ENCODE data around the gene TRIM4. TPM values are rescaled to one million over a fixed set of nuclear protein-coding genes. Genes with fewer than 3 reads are reported as not detected.
A peak's percentile ranks its signal among the peaks of the same experiment; 100 is the strongest.

Gene TRIM4
- total and polyA plus RNA-seq, 2 experiments from 2014 or later: 5.5 to 13.7 TPM

DNA sequence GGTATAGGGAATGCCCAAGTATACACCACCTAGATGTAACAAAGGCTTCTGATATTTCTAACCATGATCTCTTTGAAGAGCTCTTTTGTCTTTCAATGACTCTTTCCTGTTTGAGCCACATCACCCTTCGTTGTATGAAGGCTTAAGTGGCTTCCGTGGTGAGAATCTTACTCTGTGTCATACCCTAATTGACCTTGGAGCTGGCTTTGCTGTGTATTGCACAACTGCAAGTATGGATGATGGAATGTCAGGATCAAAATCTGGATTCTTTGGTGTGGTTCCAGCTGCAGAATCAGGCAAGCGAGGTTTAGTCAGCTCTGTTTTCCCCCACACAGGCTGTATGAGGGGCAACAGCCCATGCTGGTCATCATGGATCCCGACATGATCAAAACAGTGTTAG is 75.5 kb downstream of the TRIM4 start (continued):
- no peak for TF ChIP-seq ETS1 (IDR thresholded peaks at IDR 0.05)

DNA sequence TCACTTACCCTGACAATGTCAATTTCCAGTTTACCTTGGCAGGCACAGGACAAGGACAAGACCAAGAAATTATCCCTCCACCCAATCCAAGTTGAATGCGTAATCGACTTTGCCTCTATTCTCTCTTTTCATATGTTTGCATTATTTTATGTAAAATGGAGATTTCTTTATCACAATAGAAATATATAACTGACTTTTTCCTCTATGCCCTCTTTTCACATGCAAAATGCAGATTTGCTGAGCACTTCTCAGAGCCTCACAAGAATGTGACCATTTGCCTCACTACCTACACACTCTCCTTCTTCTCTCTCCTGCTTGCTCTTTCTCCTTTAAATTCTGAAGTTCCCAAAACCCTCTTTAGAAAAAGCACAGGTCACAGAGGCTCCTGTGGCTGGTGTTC is 76.4 kb downstream of the TRIM4 start:
- no peak for TF ChIP-seq EZH2 (IDR thresholded peaks at IDR 0.05; ENCODE audit: low read depth, unreplicated experiment)
- no peak for TF ChIP-seq REST (IDR thresholded peaks at IDR 0.05; ENCODE audit: unreplicated experiment)
- no peak for TF ChIP-seq ZNF462 (CRISPR knock-in tag; IDR thresholded peaks at IDR 0.05)

More for the DNA sequence above, 76.4 kb downstream of the TRIM4 start:
- ATAC-seq (no peak), DNase-seq (ENCODE audit: low spot score) (no peak)
- Mint-ChIP-seq H3K27me3 (ENCODE audit: insufficient read depth, low read depth, poor library complexity) (peaks cover 5% of the 10 kb centered on the region), H3K4me1 (peaks cover 54% of the 10 kb centered on the region), H3K36me3 (ENCODE audit: low read depth) (no peaks in the 10 kb centered on the region), H3K9me3 (no peaks in the 10 kb centered on the region), H3K27ac (peak overlapping the region; percentile 86), H3K4me3 (peak overlapping the region; percentile 13; the same call in 1 of the 3 replicates)
- no peaks in the 10 kb centered on the region for H3K9me2 ChIP-seq (ENCODE audit: insufficient read depth)
- no peaks in the 10 kb centered on the region for H3F3A ChIP-seq (replicated peaks; ENCODE audit: low read depth)
- H4K20me1 ChIP-seq (replicated peaks; ENCODE audit: insufficient read depth): no peaks in the 10 kb centered on the region
- no peaks in the 10 kb centered on the region for H3K79me2 ChIP-seq (replicated peaks; ENCODE audit: insufficient read depth)
- H3K27ac ChIP-seq (ENCODE audit: low read depth): peak overlapping the region; percentile 72
- H3K36me3 ChIP-seq (ENCODE audit: insufficient read depth): no peaks in the 10 kb centered on the region
- peak overlapping the region; percentile 56 for H3K4me2 ChIP-seq
- no peak overlapping the region for H2AFZ ChIP-seq
- H3K4me1 ChIP-seq (ENCODE audit: insufficient read depth): peaks cover 55% of the 10 kb centered on the region
- no peaks in the 10 kb centered on the region for H3K27me3 ChIP-seq (ENCODE audit: insufficient read depth)
- H3K4me3 ChIP-seq: no peak overlapping the region

Small RNAs within 50 kb of the gene (small RNA-seq; reads per million reads assigned to genes)
- gene AC011904.1 (ENCODE audit: low replicate concordance) (not detected), gene CYP3A52P (ENCODE audit: low replicate concordance) (not detected), gene RF00019 (ENCODE audit: low replicate concordance) (not detected), gene RF00561 (ENCODE audit: low replicate concordance) (not detected)

Other genes starting within 250 kb of the TRIM4 start
- not detected in 2 replicates for gene CYP3A5, start 239.5 kb downstream of the TRIM4 start, total RNA-seq (2014; rRNA removed; shearing (Covaris generic))
- gene CYP3A5, start 239.5 kb downstream of the TRIM4 start, polyA plus RNA-seq (2016; fragmentation: Nextera tagmentation; extraction: Ambion mirVana): 1.1 and 1.2 TPM in 2 replicates
- not detected in 2 replicates for gene CYP3A7, start 184.3 kb downstream of the TRIM4 start, total RNA-seq (2014; rRNA removed; shearing (Covaris generic))
- 0.12 and 0.19 TPM in 2 replicates for gene CYP3A7, start 184.3 kb downstream of the TRIM4 start, polyA plus RNA-seq (2016; fragmentation: Nextera tagmentation; extraction: Ambion mirVana)
- not detected in 2 replicates for gene CYP3A4, start 135.3 kb downstream of the TRIM4 start, total RNA-seq (2014; rRNA removed; shearing (Covaris generic))
- not detected in 2 replicates for gene CYP3A4, start 135.3 kb downstream of the TRIM4 start, polyA plus RNA-seq (2016; fragmentation: Nextera tagmentation; extraction: Ambion mirVana)
- not detected in 2 replicates for gene CYP3A43, start 91.5 kb downstream of the TRIM4 start, total RNA-seq (2014; rRNA removed; shearing (Covaris generic))
- 0.17 TPM in 1 of 2 replicates, not detected in the other for gene CYP3A43, start 91.5 kb downstream of the TRIM4 start, polyA plus RNA-seq (2016; fragmentation: Nextera tagmentation; extraction: Ambion mirVana)
- gene OR2AE1, start 42.5 kb downstream of the TRIM4 start, total RNA-seq (2014; rRNA removed; shearing (Covaris generic)): not detected in 2 replicates
- not detected in 2 replicates for gene OR2AE1, start 42.5 kb downstream of the TRIM4 start, polyA plus RNA-seq (2016; fragmentation: Nextera tagmentation; extraction: Ambion mirVana)
- gene GJC3, start 10.1 kb upstream of the TRIM4 start, total RNA-seq (2014; rRNA removed; shearing (Covaris generic)): 0.23 and 0.56 TPM in 2 replicates
- 3.1 and 3.8 TPM in 2 replicates for gene GJC3, start 10.1 kb upstream of the TRIM4 start, polyA plus RNA-seq (2016; fragmentation: Nextera tagmentation; extraction: Ambion mirVana)
- gene AZGP1, start 56.5 kb upstream of the TRIM4 start, total RNA-seq (2014; rRNA removed; shearing (Covaris generic)): 0.17 TPM in 1 of 2 replicates, not detected in the other
- gene AZGP1, start 56.5 kb upstream of the TRIM4 start, polyA plus RNA-seq (2016; fragmentation: Nextera tagmentation; extraction: Ambion mirVana): 1.3 TPM in 1 of 2 replicates, not detected in the other
- 14.5 and 19.4 TPM in 2 replicates for gene ZKSCAN1, start 96.1 kb upstream of the TRIM4 start, total RNA-seq (2014; rRNA removed; shearing (Covaris generic))
- 9.8 and 11.8 TPM in 2 replicates for gene ZKSCAN1, start 96.1 kb upstream of the TRIM4 start, polyA plus RNA-seq (2016; fragmentation: Nextera tagmentation; extraction: Ambion mirVana)
- gene ZSCAN21, start 130.2 kb upstream of the TRIM4 start, total RNA-seq (2014; rRNA removed; shearing (Covaris generic)): 21.8 and 24.8 TPM in 2 replicates
- gene ZSCAN21, start 130.2 kb upstream of the TRIM4 start, polyA plus RNA-seq (2016; fragmentation: Nextera tagmentation; extraction: Ambion mirVana): 15.4 and 15.7 TPM in 2 replicates
- 40.8 and 48.9 TPM in 2 replicates for gene ZNF3, start 162.2 kb upstream of the TRIM4 start, total RNA-seq (2014; rRNA removed; shearing (Covaris generic))
- 22.6 and 23.4 TPM in 2 replicates for gene ZNF3, start 162.2 kb upstream of the TRIM4 start, polyA plus RNA-seq (2016; fragmentation: Nextera tagmentation; extraction: Ambion mirVana)
- gene COPS6, start 169.4 kb upstream of the TRIM4 start, total RNA-seq (2014; rRNA removed; shearing (Covaris generic)): 89.8 and 104 TPM in 2 replicates
- 191 and 198 TPM in 2 replicates for gene COPS6, start 169.4 kb upstream of the TRIM4 start, polyA plus RNA-seq (2016; fragmentation: Nextera tagmentation; extraction: Ambion mirVana)
- gene MCM7, start 181.9 kb upstream of the TRIM4 start, total RNA-seq (2014; rRNA removed; shearing (Covaris generic)): 285 TPM in 2 replicates
- 140 and 144 TPM in 2 replicates for gene MCM7, start 181.9 kb upstream of the TRIM4 start, polyA plus RNA-seq (2016; fragmentation: Nextera tagmentation; extraction: Ambion mirVana)
- 12.2 and 13.3 TPM in 2 replicates for gene AP4M1, start 182.1 kb upstream of the TRIM4 start, total RNA-seq (2014; rRNA removed; shearing (Covaris generic))
- 9.5 and 14.4 TPM in 2 replicates for gene AP4M1, start 182.1 kb upstream of the TRIM4 start, polyA plus RNA-seq (2016; fragmentation: Nextera tagmentation; extraction: Ambion mirVana)
- 125 and 141 TPM in 2 replicates for gene TAF6, start 199.8 kb upstream of the TRIM4 start, total RNA-seq (2014; rRNA removed; shearing (Covaris generic))
- gene TAF6, start 199.8 kb upstream of the TRIM4 start, polyA plus RNA-seq (2016; fragmentation: Nextera tagmentation; extraction: Ambion mirVana): 54.9 and 56.3 TPM in 2 replicates
- 11.3 and 12.0 TPM in 2 replicates for gene CNPY4, start 200.1 kb upstream of the TRIM4 start, total RNA-seq (2014; rRNA removed; shearing (Covaris generic))
- 10.7 and 11.1 TPM in 2 replicates for gene CNPY4, start 200.1 kb upstream of the TRIM4 start, polyA plus RNA-seq (2016; fragmentation: Nextera tagmentation; extraction: Ambion mirVana)
- 5.0 and 5.7 TPM in 2 replicates for gene MBLAC1, start 207.4 kb upstream of the TRIM4 start, total RNA-seq (2014; rRNA removed; shearing (Covaris generic))
- gene MBLAC1, start 207.4 kb upstream of the TRIM4 start, polyA plus RNA-seq (2016; fragmentation: Nextera tagmentation; extraction: Ambion mirVana): 2.4 and 2.7 TPM in 2 replicates
- gene LAMTOR4, start 229.4 kb upstream of the TRIM4 start, total RNA-seq (2014; rRNA removed; shearing (Covaris generic)): 138 and 145 TPM in 2 replicates
- gene LAMTOR4, start 229.4 kb upstream of the TRIM4 start, polyA plus RNA-seq (2016; fragmentation: Nextera tagmentation; extraction: Ambion mirVana): 329 and 333 TPM in 2 replicates
- 12.3 and 15.7 TPM in 2 replicates for gene TRAPPC14, start 239.2 kb upstream of the TRIM4 start, total RNA-seq (2014; rRNA removed; shearing (Covaris generic))
- 9.3 and 9.8 TPM in 2 replicates for gene TRAPPC14, start 239.2 kb upstream of the TRIM4 start, polyA plus RNA-seq (2016; fragmentation: Nextera tagmentation; extraction: Ambion mirVana)
- gene GAL3ST4, start 249.1 kb upstream of the TRIM4 start, total RNA-seq (2014; rRNA removed; shearing (Covaris generic)): 3.4 and 6.3 TPM in 2 replicates
- gene GAL3ST4, start 249.1 kb upstream of the TRIM4 start, polyA plus RNA-seq (2016; fragmentation: Nextera tagmentation; extraction: Ambion mirVana): 2.1 and 3.1 TPM in 2 replicates